CD4-positive, alpha-beta memory T cell (primary cell): ENCODE data around the gene RDH11. TPM values are rescaled to one million over a fixed set of nuclear protein-coding genes. Genes with fewer than 3 reads are reported as not detected.
"Not testable (repeated sequence)": the region's sequence is repeated elsewhere in the genome, so short reads cannot be mapped to it uniquely, and the experiment has no call there.

Experiments used
- CTCF ChIA-PET: fragments of 350-600 bp; sonication (Branson Sonifier 250); formaldehyde crosslinking; loops from one replicate; lab custom pipeline; 2021; ENCODE audit warnings: inconsistent platforms; ENCODE audit not compliant: partially characterized antibody; lab: Charles Lee
- POLR2A ChIA-PET: fragments of 350-600 bp; sonication (Branson Sonifier 250); formaldehyde crosslinking; loops from one replicate; lab custom pipeline; 2021; ENCODE audit not compliant: partially characterized antibody; lab: Charles Lee
- DNase-seq, 5 donors: peaks; one replicate each; pipeline versions ENCODE4 v3.0.0 to v3.0.0-alpha.2; 2020 to 2022; ENCODE audit warnings: mixed read lengths in 1 of 5
- H3K27ac ChIP-seq: one replicate; pipeline ENCODE4 v1.7.0; 2013; ENCODE audit warnings: low read depth, low read length
- H3K27me3 ChIP-seq: 2 replicates; pipeline ENCODE4 v1.7.0; 2013; ENCODE audit warnings: mild to moderate bottlenecking, low read length, moderate library complexity; ENCODE audit not compliant: insufficient read depth
- H3K36me3 ChIP-seq: 2 replicates; pipeline ENCODE4 v1.7.0; 2013; ENCODE audit warnings: mild to moderate bottlenecking, low read length, moderate library complexity; ENCODE audit not compliant: insufficient read depth
- H3K4me1 ChIP-seq: 2 replicates; pipeline ENCODE4 v1.7.0; 2013; ENCODE audit warnings: mild to moderate bottlenecking, low read length, moderate library complexity; ENCODE audit not compliant: insufficient read depth
- H3K4me3 ChIP-seq, 2 donors: one replicate each; pipeline ENCODE4 v1.7.0; 2013; ENCODE audit warnings: low read length in 2 of 2, mild to moderate bottlenecking in 1 of 2
- H3K9me3 ChIP-seq, 2 donors: one replicate each; pipeline ENCODE4 v1.7.0; 2013; ENCODE audit warnings: low read length in 2 of 2, control low read depth in 1 of 2; ENCODE audit not compliant: control insufficient read depth in 1 of 2
- H3K27ac Mint-ChIP-seq, 7 donors: one replicate each; pipeline ENCODE4 v1.8.0; 2020 to 2021; ENCODE audit warnings: mixed read lengths in 7 of 7, mild to moderate bottlenecking in 6 of 7, inconsistent platforms in 3 of 7, moderate library complexity in 3 of 7
- H3K27me3 Mint-ChIP-seq, 2 donors: one replicate each; pipeline ENCODE4 v1.8.0; 2020 to 2021; ENCODE audit warnings: mixed read lengths in 2 of 2
- H3K36me3 Mint-ChIP-seq, 2 donors: one replicate each; pipeline ENCODE4 v1.8.0; 2020 to 2021; ENCODE audit warnings: mixed read lengths in 2 of 2, inconsistent platforms in 1 of 2, mild to moderate bottlenecking in 1 of 2
- H3K4me1 Mint-ChIP-seq, 4 donors: one replicate each; pipeline ENCODE4 v1.8.0; 2020 to 2021; ENCODE audit warnings: mixed read lengths in 4 of 4, mild to moderate bottlenecking in 1 of 4
- H3K4me3 Mint-ChIP-seq, 8 donors: one replicate each; pipeline ENCODE4 v1.8.0; 2020 to 2021; ENCODE audit warnings: mixed read lengths in 8 of 8, mild to moderate bottlenecking in 7 of 8, moderate library complexity in 6 of 8, inconsistent platforms in 3 of 8
- H3K9me3 Mint-ChIP-seq, 8 donors: one replicate each; pipeline ENCODE4 v1.8.0; 2020 to 2021; ENCODE audit warnings: mixed read lengths in 8 of 8, mild to moderate bottlenecking in 5 of 8, inconsistent platforms in 3 of 8, moderate library complexity in 1 of 8
- intact Hi-C: fragments of 100-400 bp; cut with micrococcal nuclease; formaldehyde crosslinking; loops from one replicate; pipeline ENCODE4 v1.15.1; 2023
- polyA plus RNA-seq, 2 donors: library from polyadenylated mRNA; unstranded; fragments of 300-500 nt; fragmentation: Illumina TruSeq; gene quantifications; one replicate each; pipeline ENCODE4 v1.2.3, GENCODE V29; 2021
- total RNA-seq, 2 experiments: library from RNA; stranded (reverse); gene quantifications; one replicate each; pipeline ENCODE4 v1.2.3, GENCODE V29; 2021

The RDH11 gene
- total and polyA plus RNA-seq, 4 experiments from 2014 or later = 45.2 to 95.3 (median 59.4) TPM

GRCh38 chr14:67719866-67720265 lies 24.3 kb upstream of the RDH11 start:
- peaks cover 1% of the 10 kb centered on the region for H3K27me3 ChIP-seq
- no peak overlapping the region for H3K4me3 ChIP-seq
- no peaks in the 10 kb centered on the region for H3K9me3 ChIP-seq
- no peaks in the 10 kb centered on the region for H3K36me3 ChIP-seq
- Mint-ChIP-seq H3K4me3 (no peak overlapping the region), H3K9me3 (no peaks in the 10 kb centered on the region), H3K4me1 (peaks cover 3 to 7% (median 6%) of the 10 kb centered on the region in 4 donors), H3K36me3 (no peaks in the 10 kb centered on the region), H3K27ac (no peak overlapping the region), H3K27me3 (peaks cover 16 to 21% of the 10 kb centered on the region in 2 donors)
- H3K4me1 ChIP-seq = peaks cover 8% of the 10 kb centered on the region
- no peak overlapping the region for H3K27ac ChIP-seq
- no peak for DNase-seq
- intact Hi-C loops = no loop called here
- ChIA-PET POLR2A (no interaction called here), CTCF (interaction anchor here (1.2 kb wide), 1 partner anchor 16 kb away, joined by 3 read pairs; no protein-coding TSS in a partner anchor)

GRCh38 chr14:67719385-67719784 lies 23.8 kb upstream of the RDH11 start:
- H3K27ac Mint-ChIP-seq, H3K36me3 Mint-ChIP-seq, H3K9me3 Mint-ChIP-seq, H3K27ac ChIP-seq, H3K4me1 Mint-ChIP-seq, H3K4me1 ChIP-seq, POLR2A ChIA-PET, H3K36me3 ChIP-seq, H3K27me3 ChIP-seq, H3K4me3 Mint-ChIP-seq, DNase-seq, H3K9me3 ChIP-seq, intact Hi-C loops, H3K4me3 ChIP-seq: not testable (repeated sequence)
- H3K27me3 Mint-ChIP-seq = peaks cover 16 to 21% of the 10 kb centered on the region in 2 donors
- CTCF ChIA-PET = interaction anchor here (1.2 kb wide), 1 partner anchor 15 kb away, joined by 3 read pairs; no protein-coding TSS in a partner anchor

GRCh38 chr14:67718265-67718664 lies 22.7 kb upstream of the RDH11 start:
- no peak overlapping the region for H3K27ac ChIP-seq
- H3K9me3 Mint-ChIP-seq = no peaks in the 10 kb centered on the region
- POLR2A ChIA-PET = no interaction called here

DNA sequence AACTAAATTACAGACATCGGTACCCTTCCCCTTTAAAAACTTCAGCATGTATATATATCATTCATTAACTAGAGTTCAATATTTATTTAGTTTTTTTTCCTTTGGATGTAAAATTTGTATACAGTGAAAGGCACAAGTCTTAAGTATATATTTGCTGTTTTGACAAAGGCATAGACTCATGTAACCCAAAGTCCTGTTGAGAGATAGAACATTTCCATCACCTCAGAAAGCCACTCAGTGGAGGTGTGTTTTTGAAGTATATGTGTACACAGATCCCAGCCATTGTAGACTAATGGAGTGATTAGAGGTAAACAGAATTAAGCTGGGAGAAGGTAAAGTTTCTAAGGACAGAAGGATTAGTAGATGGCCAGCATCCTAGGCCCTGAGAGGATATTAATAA lies 21.5 kb upstream of the RDH11 start:
- H3K27me3 Mint-ChIP-seq = peaks cover 5 to 6% of the 10 kb centered on the region in 2 donors
- no peaks in the 10 kb centered on the region for H3K27me3 ChIP-seq
- CTCF ChIA-PET = interaction anchor here (1.0 kb wide), 1 partner anchor 9 kb away, joined by 3 read pairs; no protein-coding TSS in a partner anchor
- DNase-seq = no peak
- H3K27ac Mint-ChIP-seq = no peak overlapping the region
- H3K9me3 ChIP-seq = no peaks in the 10 kb centered on the region
- H3K9me3 Mint-ChIP-seq = no peaks in the 10 kb centered on the region
- no peaks in the 10 kb centered on the region for H3K4me1 Mint-ChIP-seq
- H3K4me3 Mint-ChIP-seq = no peak overlapping the region
- H3K4me1 ChIP-seq = no peaks in the 10 kb centered on the region
- POLR2A ChIA-PET = no interaction called here
- intact Hi-C loops = no loop called here
- H3K4me3 ChIP-seq = no peak overlapping the region
- H3K36me3 ChIP-seq = no peaks in the 10 kb centered on the region
- no peaks in the 10 kb centered on the region for H3K36me3 Mint-ChIP-seq
- no peak overlapping the region for H3K27ac ChIP-seq

More at GRCh38 chr14:67718265-67718664, 22.7 kb upstream of the RDH11 start:
- Histone ChIP-seq H3K4me3 (no peak overlapping the region), H3K4me1 (peaks cover 8% of the 10 kb centered on the region), H3K27me3 (no peaks in the 10 kb centered on the region), H3K36me3 (no peaks in the 10 kb centered on the region), H3K9me3 (no peaks in the 10 kb centered on the region)
- DNase-seq = no peak
- H3K4me3 Mint-ChIP-seq = no peak overlapping the region
- peaks cover 10 to 12% of the 10 kb centered on the region in 2 donors for H3K27me3 Mint-ChIP-seq
- no peak overlapping the region for H3K27ac Mint-ChIP-seq
- CTCF ChIA-PET = no interaction called here
- peaks cover 3 to 7% (median 6%) of the 10 kb centered on the region in 4 donors for H3K4me1 Mint-ChIP-seq
- intact Hi-C loops = no loop called here
- no peaks in the 10 kb centered on the region for H3K36me3 Mint-ChIP-seq

DNA sequence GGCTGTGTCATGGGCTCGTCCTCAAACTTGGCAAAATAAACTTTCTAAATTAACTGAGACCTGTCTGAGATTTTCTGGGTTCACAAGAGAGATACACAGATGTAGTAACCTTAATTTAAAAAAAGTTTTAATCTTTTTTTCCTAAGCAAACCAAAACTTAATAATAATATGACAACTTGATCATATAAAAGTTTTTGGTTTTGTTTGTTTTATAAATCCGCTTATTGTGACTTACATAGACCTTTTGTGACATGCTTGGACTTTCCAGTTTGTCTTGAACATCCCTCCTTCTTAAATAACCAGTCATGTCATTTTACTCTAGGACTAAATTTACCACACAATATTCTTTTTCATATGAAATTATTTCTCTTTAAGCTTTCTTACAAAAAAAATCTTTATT lies 14.6 kb upstream of the RDH11 start:
- Mint-ChIP-seq H3K27ac (no peak overlapping the region), H3K4me3 (no peak overlapping the region), H3K36me3 (no peaks in the 10 kb centered on the region), H3K27me3 (no peaks in the 10 kb centered on the region), H3K9me3 (peaks cover 0 to 12% (median 6%) of the 10 kb centered on the region in 8 donors), H3K4me1 (no peaks in the 10 kb centered on the region)
- intact Hi-C loops = no loop called here
- no peaks in the 10 kb centered on the region for H3K4me1 ChIP-seq
- no peak overlapping the region for H3K27ac ChIP-seq
- DNase-seq = no peak
- H3K36me3 ChIP-seq = no peaks in the 10 kb centered on the region
- POLR2A ChIA-PET = no interaction called here
- H3K27me3 ChIP-seq = no peaks in the 10 kb centered on the region
- H3K4me3 ChIP-seq = no peak overlapping the region
- CTCF ChIA-PET = interaction anchor here (0.6 to 2.5 kb wide), 3 partner anchors 9 to 283 kb away, joined by 3 to 10 read pairs (median 4); no protein-coding TSS in a partner anchor
- H3K9me3 ChIP-seq = no peaks in the 10 kb centered on the region

- intact Hi-C loops = loop anchor here (10.0 kb wide), 1 partner anchor 1355 kb away; no protein-coding TSS in a partner anchor
- H3K27ac Mint-ChIP-seq, POLR2A ChIA-PET, H3K4me3 ChIP-seq, DNase-seq, H3K4me1 Mint-ChIP-seq, H3K4me1 ChIP-seq, H3K9me3 ChIP-seq, H3K4me3 Mint-ChIP-seq, H3K36me3 ChIP-seq, H3K27me3 Mint-ChIP-seq, H3K27ac ChIP-seq, H3K27me3 ChIP-seq, H3K36me3 Mint-ChIP-seq: not testable (repeated sequence)
- H3K9me3 Mint-ChIP-seq = peaks cover 0 to 12% (median 6%) of the 10 kb centered on the region in 8 donors
- CTCF ChIA-PET = interaction anchor here (0.6 to 1.0 kb wide), 2 partner anchors 9 to 184 kb away, joined by 3 to 4 read pairs; no protein-coding TSS in a partner anchor
Observed at GRCh38 chr14:67709796-67710195, 14.2 kb upstream of the RDH11 start.

GRCh38 chr14:67709346-67709745 lies 13.8 kb upstream of the RDH11 start:
- peaks cover 0 to 12% (median 6%) of the 10 kb centered on the region in 8 donors for H3K9me3 Mint-ChIP-seq
- POLR2A ChIA-PET, H3K27me3 ChIP-seq, H3K9me3 ChIP-seq, H3K27me3 Mint-ChIP-seq, H3K4me1 ChIP-seq, DNase-seq, H3K4me1 Mint-ChIP-seq, H3K27ac Mint-ChIP-seq, H3K27ac ChIP-seq, H3K36me3 ChIP-seq, H3K4me3 ChIP-seq, H3K36me3 Mint-ChIP-seq, H3K4me3 Mint-ChIP-seq: not testable (repeated sequence)
- intact Hi-C loops = loop anchor here (10.0 kb wide), 1 partner anchor 1355 kb away; no protein-coding TSS in a partner anchor
- CTCF ChIA-PET = interaction anchor here (1.0 to 1.4 kb wide), 2 partner anchors 8 to 183 kb away, joined by 3 to 4 read pairs; no protein-coding TSS in a partner anchor
